ENCODE data around the gene CCNYL1. TPM values are rescaled to one million over a fixed set of nuclear protein-coding genes. Genes with fewer than 3 reads are reported as not detected.

CCNYL1 gene
- total RNA-seq, 3 donors from 2014 or later (not counting 1 experiment from before 2014, with no cell fraction given): 7.9 to 11.7 (median 10.2) TPM

- Mint-ChIP-seq H3K27ac (no peak overlapping the region), H3K27me3 (ENCODE audit: low read depth in 2 of 2) (peaks cover 4 to 10% of the 10 kb centered on the region in 2 donors), H3K9me3 (no peaks in the 10 kb centered on the region), H3K4me1 (peaks cover 32 to 37% of the 10 kb centered on the region in 2 donors), H3K36me3 (no peaks in the 10 kb centered on the region), H3K4me3 (peak overlapping the region; percentile 92)
- Histone ChIP-seq H3K4me3 (ENCODE audit: low read length) (no peak overlapping the region), H3K27ac (ENCODE audit: low read length) (no peak overlapping the region), H3K9me3 (ENCODE audit: control insufficient read depth, insufficient read depth, low read length) (no peaks in the 10 kb centered on the region), H3K36me3 (ENCODE audit: control insufficient read depth, insufficient read depth, low read length) (no peaks in the 10 kb centered on the region), H3K27me3 (ENCODE audit: control insufficient read depth, insufficient read depth, low read length) (peaks cover 10% of the 10 kb centered on the region), H3K4me1 (ENCODE audit: control insufficient read depth, insufficient read depth, low read length) (peaks cover 38% of the 10 kb centered on the region)
- 92% methylated on average over 13 of the region's 14 CpGs for WGBS (ENCODE audit: insufficient coverage)
- DNase-seq (no peak), ATAC-seq (no peak)
- no peak for TF ChIP-seq CTCF (IDR thresholded peaks at IDR 0.05)
- intact Hi-C loops (cut with micrococcal nuclease): no loop called here
Observed at GRCh38 chr2:207771421-207771820, 60.0 kb downstream of the CCNYL1 start.

GRCh38 chr2:207772081-207772843 lies 60.8 kb downstream of the CCNYL1 start:
- TF ChIP-seq CTCF (IDR thresholded peaks at IDR 0.05): no peak
- H3K27ac ChIP-seq (ENCODE audit: low read length): no peak overlapping the region
- Mint-ChIP-seq H3K27ac (no peak overlapping the region), H3K4me1 (peaks cover 26 to 33% of the 10 kb centered on the region in 2 donors), H3K36me3 (no peaks in the 10 kb centered on the region), H3K9me3 (no peaks in the 10 kb centered on the region), H3K4me3 (peak overlapping the region; percentile 72), H3K27me3 (ENCODE audit: low read depth in 2 of 2) (peaks cover 1 to 5% of the 10 kb centered on the region in 2 donors)
- no peak overlapping the region for H3K4me3 ChIP-seq (ENCODE audit: low read length)
- 94% methylated on average over 10 of the region's 13 CpGs for WGBS (ENCODE audit: insufficient coverage)
- H3K9me3 ChIP-seq (ENCODE audit: control insufficient read depth, insufficient read depth, low read length): no peaks in the 10 kb centered on the region
- peaks cover 6% of the 10 kb centered on the region for H3K27me3 ChIP-seq (ENCODE audit: control insufficient read depth, insufficient read depth, low read length)
- H3K36me3 ChIP-seq (ENCODE audit: control insufficient read depth, insufficient read depth, low read length): no peaks in the 10 kb centered on the region
- H3K4me1 ChIP-seq (ENCODE audit: control insufficient read depth, insufficient read depth, low read length): peaks cover 31% of the 10 kb centered on the region
- ATAC-seq (no peak), DNase-seq (peak in 1 of 2 donors; percentile 39)
- intact Hi-C loops (cut with micrococcal nuclease): no loop called here

GRCh38 chr2:207772844-207773205 lies 61.4 kb downstream of the CCNYL1 start:
- Histone ChIP-seq H3K27me3 (ENCODE audit: control insufficient read depth, insufficient read depth, low read length) (peaks cover 1% of the 10 kb centered on the region), H3K4me1 (ENCODE audit: control insufficient read depth, insufficient read depth, low read length) (peaks cover 25% of the 10 kb centered on the region), H3K9me3 (ENCODE audit: control insufficient read depth, insufficient read depth, low read length) (no peaks in the 10 kb centered on the region), H3K36me3 (ENCODE audit: control insufficient read depth, insufficient read depth, low read length) (no peaks in the 10 kb centered on the region), H3K4me3 (ENCODE audit: low read length) (no peak overlapping the region), H3K27ac (ENCODE audit: low read length) (no peak overlapping the region)
- 93% methylated on average over 13 of the region's 13 CpGs for whole genome bisulfite sequencing (ENCODE audit: insufficient coverage)
- Mint-ChIP-seq H3K4me3 (peak overlapping the region; percentile 47), H3K27me3 (ENCODE audit: low read depth in 2 of 2) (no peaks in the 10 kb centered on the region), H3K9me3 (no peaks in the 10 kb centered on the region), H3K27ac (no peak overlapping the region), H3K4me1 (peaks cover 20 to 27% of the 10 kb centered on the region in 2 donors), H3K36me3 (no peaks in the 10 kb centered on the region)
- TF ChIP-seq CTCF (IDR thresholded peaks at IDR 0.05): no peak
- ATAC-seq (no peak), DNase-seq (no peak)
- intact Hi-C loops (cut with micrococcal nuclease): no loop called here

GRCh38 chr2:207775473-207775872 lies 64.0 kb downstream of the CCNYL1 start:
- peaks cover 5% of the 10 kb centered on the region for H3K4me1 ChIP-seq (ENCODE audit: control insufficient read depth, insufficient read depth, low read length)
- Mint-ChIP-seq H3K27me3 (ENCODE audit: low read depth in 2 of 2) (no peaks in the 10 kb centered on the region), H3K4me3 (no peak overlapping the region), H3K27ac (no peak overlapping the region), H3K36me3 (no peaks in the 10 kb centered on the region), H3K9me3 (no peaks in the 10 kb centered on the region), H3K4me1 (peaks cover 8 to 9% of the 10 kb centered on the region in 2 donors)
- DNase-seq: no peak
- WGBS (ENCODE audit: insufficient coverage): 94% methylated on average over 1 of the region's 3 CpGs
- no peak overlapping the region for H3K4me3 ChIP-seq (ENCODE audit: low read length)
- TF ChIP-seq CTCF (IDR thresholded peaks at IDR 0.05): no peak
- no peak for ATAC-seq
- no peaks in the 10 kb centered on the region for H3K36me3 ChIP-seq (ENCODE audit: control insufficient read depth, insufficient read depth, low read length)
- no peaks in the 10 kb centered on the region for H3K27me3 ChIP-seq (ENCODE audit: control insufficient read depth, insufficient read depth, low read length)
- no peaks in the 10 kb centered on the region for H3K9me3 ChIP-seq (ENCODE audit: control insufficient read depth, insufficient read depth, low read length)
- H3K27ac ChIP-seq (ENCODE audit: low read length): no peak overlapping the region
- intact Hi-C loops (cut with micrococcal nuclease): no loop called here

Data from natural killer cell (primary cell).